Middle frontal gyrus (tissue), 1 donor: Measurements from ENCODE around the gene RFX1.
"Not testable (repeated sequence)": the region's sequence is repeated elsewhere in the genome, so short reads cannot be mapped to it uniquely, and the experiment has no call there.

Experiments
- DNase-seq: peaks from one replicate; pipeline ENCODE4 v3.0.0-alpha.2; 2015; ENCODE audit warnings: low spot score; ENCODE audit errors: extremely low spot score

RFX1 gene

GRCh38 chr19:14006085-14006765 lies at the start of gene RFX1:
Gene RFX1, minus strand, starts transcription at chr19:14006320. Its CDS starts 12,477 bp downstream, at chr19:13993843.
- peak; percentile 98 for DNase-seq

DNA sequence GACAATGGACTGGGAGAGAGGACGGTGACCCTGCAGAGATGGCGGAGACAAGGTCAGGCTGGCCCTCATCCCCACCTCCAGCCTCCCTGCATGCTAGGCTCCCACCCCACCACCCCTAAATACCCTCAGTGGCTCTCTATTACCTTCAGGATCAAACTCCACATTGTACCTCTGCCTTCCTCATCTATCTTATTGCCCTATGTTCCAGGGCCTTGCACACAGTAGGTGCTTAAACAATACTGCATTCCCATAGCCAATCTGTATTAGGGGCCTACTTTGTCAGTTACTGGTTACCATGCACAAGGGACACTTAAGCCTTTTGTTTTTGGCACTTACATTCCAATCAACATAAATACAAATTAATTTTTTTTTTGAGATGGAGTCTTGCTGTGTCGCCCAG lies 49.3 kb upstream of the RFX1 start:
- no peak for DNase-seq

DNA sequence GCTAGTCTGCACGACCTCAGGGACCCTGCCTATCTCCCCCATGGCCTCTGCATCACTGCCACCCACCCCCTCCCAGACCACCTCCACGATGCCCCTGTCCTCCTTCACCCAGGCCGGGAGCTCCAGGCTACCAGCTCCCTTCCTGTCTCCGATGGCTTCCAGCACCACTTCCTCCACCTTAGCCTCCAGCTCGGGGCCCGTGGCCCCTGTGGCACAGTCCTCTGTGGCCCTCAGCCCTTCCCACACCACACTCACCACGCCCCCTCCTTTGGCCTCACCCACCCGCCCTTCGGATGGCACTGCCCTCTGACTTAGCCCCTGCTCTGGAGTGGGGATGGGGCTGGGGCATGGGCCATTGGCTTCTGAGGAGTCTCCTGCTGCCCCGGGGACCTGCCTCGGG lies 48.6 kb upstream of the RFX1 start:
- no peak for DNase-seq

GRCh38 chr19:14054099-14054498 lies 48.0 kb upstream of the RFX1 start:
- DNase-seq = no peak

GRCh38 chr19:14053500-14053899 lies 47.4 kb upstream of the RFX1 start:
- DNase-seq = no peak

DNA sequence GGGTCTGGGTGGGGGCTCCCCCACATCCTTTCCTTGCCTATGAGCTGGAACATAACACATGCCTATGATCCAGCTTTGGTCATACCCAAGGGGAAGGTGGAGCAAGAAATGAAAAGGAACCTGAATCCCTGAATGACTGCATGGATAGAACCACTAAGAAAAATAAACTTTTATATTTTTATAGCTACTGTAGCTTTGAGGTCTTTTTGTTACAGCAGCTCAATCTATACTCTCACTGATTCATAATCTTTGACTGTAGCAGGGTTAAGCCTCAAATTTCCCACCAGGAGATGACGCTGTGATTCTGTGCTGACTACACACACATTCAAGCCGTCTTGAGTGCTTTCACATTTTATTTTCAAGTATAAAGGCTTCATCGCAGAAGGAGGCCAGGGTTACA lies 46.9 kb upstream of the RFX1 start:
- DNase-seq = no peak

DNA sequence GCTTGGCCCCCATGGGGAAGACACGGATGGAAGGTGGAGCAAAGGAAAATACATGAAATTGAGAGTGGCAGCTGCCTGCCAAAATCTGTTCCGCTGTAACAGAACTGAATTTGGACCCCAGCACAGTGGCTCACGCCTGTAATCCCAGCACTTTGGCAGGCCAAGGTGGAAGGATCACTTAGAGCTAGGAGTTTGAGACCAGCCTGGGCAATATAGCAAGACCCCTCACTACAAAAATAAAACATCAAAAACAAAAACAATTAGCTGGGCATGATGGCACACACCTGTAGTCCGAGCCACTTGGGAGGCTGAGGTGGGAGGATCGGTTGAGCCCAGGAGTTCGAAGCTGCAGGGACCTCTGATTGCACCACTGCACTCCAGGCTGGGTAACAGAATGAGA lies 46.4 kb upstream of the RFX1 start:
- no peak for DNase-seq

GRCh38 chr19:14051980-14052379 lies 45.9 kb upstream of the RFX1 start:
- DNase-seq = no peak

GRCh38 chr19:14050961-14051360 lies 44.8 kb upstream of the RFX1 start:
- not testable (repeated sequence) for DNase-seq

GRCh38 chr19:14050512-14050911 lies 44.4 kb upstream of the RFX1 start:
- no peak for DNase-seq

DNA sequence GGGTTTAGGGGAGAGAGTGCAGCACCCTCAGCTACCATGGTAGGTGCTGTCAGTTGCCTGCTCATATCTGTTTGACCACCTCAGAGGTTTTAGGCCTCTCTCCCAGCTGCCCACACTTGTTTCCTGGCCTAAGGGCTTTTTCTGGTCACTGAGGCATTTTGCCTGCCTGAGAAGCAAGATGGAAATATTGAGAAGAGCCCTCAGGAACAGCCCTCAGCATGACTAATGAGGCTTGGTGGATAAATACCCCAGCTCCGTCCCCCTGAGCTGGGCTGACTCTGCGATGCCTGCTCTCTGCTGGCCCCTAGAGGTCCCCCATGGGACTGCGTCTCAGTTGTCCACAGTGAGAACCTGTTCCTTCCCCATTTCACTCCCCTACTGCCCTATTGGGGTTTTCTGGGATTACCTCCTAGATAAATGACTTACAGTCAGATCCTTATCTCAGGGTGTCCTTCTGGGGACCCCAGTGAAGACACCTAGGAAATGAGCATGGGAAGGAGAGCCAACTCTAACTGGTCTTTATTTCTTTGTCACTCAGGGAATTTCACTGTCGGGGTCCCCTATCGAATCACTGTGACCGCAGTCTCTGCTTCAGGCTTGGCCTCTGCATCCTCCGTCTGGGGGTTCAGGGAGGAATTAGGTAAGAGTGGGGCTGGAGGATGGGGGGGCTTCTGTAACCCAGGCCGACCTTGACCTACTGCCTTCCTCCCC lies 42.5 kb upstream of the RFX1 start:
- DNase-seq = no peak

GRCh38 chr19:14047866-14048265 lies 41.7 kb upstream of the RFX1 start:
- not testable (repeated sequence) for DNase-seq

DNA sequence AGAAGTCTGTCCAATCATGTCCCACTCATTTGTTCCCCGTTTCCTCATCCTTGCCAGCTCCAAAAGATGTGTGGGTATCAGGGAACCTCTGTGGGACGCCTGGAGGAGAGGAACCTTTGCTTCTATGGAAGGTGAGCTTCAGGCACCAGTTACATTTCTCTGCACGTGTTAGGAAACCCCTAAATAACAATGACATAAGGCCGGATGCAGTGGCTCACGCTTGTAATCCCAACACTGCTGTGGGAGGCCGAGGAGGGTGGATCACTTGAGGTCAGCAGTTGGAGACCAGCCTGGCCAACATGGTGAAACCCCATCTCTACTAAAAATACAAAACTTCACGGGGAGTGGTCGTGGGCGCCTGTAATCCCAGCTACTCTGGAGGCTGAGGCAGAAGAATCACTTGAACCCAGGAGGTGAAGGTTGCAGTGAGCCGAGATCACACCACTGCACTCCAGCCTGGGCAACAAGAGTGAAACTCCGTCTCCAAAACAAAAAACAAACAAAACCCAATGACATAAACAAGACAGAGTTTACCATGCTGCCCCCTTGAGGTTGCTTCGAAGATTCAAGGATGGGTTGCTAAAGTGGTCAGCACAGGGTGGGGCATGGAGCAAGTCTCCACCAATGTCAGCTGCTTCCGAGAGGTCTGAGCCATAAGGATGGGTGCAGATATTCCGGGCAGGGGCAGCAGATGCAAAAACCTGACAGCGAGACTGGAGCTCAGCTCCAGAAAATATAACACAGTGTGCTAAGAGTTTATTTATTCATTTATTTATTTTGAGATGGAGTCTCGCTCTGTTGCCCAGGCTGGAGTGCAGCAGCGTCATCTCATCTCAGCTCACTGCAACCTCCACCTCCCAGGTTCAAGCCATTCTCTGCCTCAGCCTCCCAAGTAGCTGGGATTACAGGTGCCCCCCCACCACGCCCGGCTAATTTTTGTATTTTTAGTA lies 36.8 kb upstream of the RFX1 start:
- not testable (repeated sequence) for DNase-seq

DNA sequence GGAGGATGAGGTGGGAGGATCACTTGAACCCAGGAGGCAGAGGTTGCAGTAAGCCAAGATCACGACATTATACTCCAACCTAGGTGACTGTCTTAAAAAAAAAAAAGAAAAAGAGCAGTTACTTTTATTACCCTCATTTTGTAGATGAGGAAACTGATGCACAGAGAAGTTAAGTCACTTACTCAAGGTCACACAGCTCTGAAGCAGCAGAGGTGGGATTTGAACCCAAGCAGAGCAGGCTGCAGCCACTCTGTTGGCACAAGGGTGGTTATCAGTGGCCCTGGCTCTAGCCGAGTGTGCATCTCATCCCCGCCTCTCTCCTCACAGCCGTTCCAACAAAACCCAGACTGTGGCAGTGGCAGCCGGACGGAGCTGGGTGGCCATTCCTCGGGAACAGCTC lies 33.1 kb upstream of the RFX1 start:
- DNase-seq = no peak

DNA sequence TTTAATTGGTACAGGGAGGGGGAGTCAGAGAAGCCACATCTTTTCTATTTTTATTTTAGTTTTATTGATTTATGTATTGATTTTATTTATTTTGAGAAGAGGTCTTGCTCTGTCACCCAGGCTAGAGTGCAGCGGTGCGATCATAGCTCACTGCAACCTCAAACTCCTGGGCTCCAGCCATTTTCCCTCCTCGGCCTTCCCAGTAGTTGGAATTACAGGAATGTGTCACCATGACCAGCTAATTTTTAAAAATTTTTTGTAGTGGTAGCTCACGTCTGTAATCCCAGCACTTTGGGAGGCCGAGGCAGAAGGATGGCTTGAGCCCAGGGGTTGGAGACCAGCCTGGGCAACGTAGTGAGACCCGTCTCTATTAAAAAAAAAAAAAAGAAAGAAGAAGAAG lies 29.6 kb upstream of the RFX1 start:
- no peak for DNase-seq

- not testable (repeated sequence) for DNase-seq
These were observed 29.0 kb upstream of the RFX1 start for GRCh38 chr19:14035159-14035558.

GRCh38 chr19:14033946-14034345 lies 27.8 kb upstream of the RFX1 start:
- no peak for DNase-seq

- no peak for DNase-seq
These were observed 25.8 kb upstream of the RFX1 start, which contains the start of gene IL27RA for GRCh38 chr19:14031719-14032480. Gene IL27RA, plus strand, starts transcription at chr19:14031762. Its CDS starts 111 bp downstream, at chr19:14031873.

GRCh38 chr19:14030997-14031718 lies 25.0 kb upstream of the RFX1 start:
- DNase-seq = no peak

DNA sequence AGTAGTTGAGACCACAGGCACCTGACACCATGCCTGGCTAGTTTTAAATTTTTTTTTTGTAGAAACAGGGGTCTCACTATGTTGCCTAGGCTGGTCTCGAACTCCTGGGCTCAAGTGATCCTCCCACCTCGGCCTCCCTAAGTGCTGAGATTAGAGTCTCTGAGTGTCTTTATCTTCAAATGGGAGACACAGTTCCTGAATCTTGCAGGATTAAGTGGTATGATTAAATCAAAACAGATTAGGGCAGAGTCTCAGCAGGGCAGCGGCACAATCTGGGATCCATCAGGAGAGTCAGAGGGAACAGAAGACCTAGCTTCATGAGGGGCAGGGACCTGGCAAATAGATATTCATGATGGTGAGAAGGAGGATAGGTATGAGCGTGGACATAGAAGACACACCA lies 22.8 kb upstream of the RFX1 start:
- no peak for DNase-seq
